Left ventricle myocardium superior (tissue), 1 donor: ENCODE data around the gene B4GALT4. TPM values are rescaled to one million over a fixed set of nuclear protein-coding genes. Genes with fewer than 3 reads are reported as not detected.
A peak's percentile ranks its signal among the peaks of the same experiment; 100 is the strongest.

ENCODE experiments used
- ATAC-seq: fragments of 200-7000 bp; cut with Tn5 transposase; one replicate; pipeline ENCODE4 v1.9.1; 2020; ENCODE audit warnings: mild to moderate bottlenecking, moderate library complexity
- DNase-seq: peaks from one replicate; pipeline ENCODE4 v3.0.0-alpha.2; 2020
- intact Hi-C: fragments of 100-400 bp; cut with micrococcal nuclease; formaldehyde crosslinking; loops from one replicate; pipeline ENCODE4 v1.11.0; 2022
- total RNA-seq: library from RNA; stranded (reverse); fragmentation: NEBNext Ultra II Directional; extraction: Animal tissue kit (Norgen Biotek cat#: 25700); gene quantifications from one replicate; pipeline ENCODE4 v1.2.1, GENCODE V29; 2021
- donor health status: DM: no; HTN: yes; CAD: no; lungs with severe emphysema.

The B4GALT4 gene
- total RNA-seq, 1 donor from 2014 or later, result 11.8 TPM

GRCh38 chr3:119211803-119212202 is 28.9 kb downstream of the B4GALT4 start:
- ATAC-seq (no peak), DNase-seq (no peak)
- intact Hi-C loops, result no loop called here

GRCh38 chr3:119211193-119211592 is 29.5 kb downstream of the B4GALT4 start:
- DNase-seq (no peak), ATAC-seq (no peak)
- intact Hi-C loops, result no loop called here

- no peak for ATAC-seq
- intact Hi-C loops, result no loop called here
These were observed 33.2 kb downstream of the B4GALT4 start for GRCh38 chr3:119207512-119207875.

GRCh38 chr3:119206611-119207511 is 33.8 kb downstream of the B4GALT4 start:
- ATAC-seq (peak; percentile 84), DNase-seq (peak; percentile 50)
- intact Hi-C loops, result no loop called here

More at GRCh38 chr3:119207512-119207875, 33.2 kb downstream of the B4GALT4 start:
- no peak for DNase-seq

GRCh38 chr3:119205685-119206084 is 35.0 kb downstream of the B4GALT4 start:
- no peak for ATAC-seq

GRCh38 chr3:119205209-119205608 is 35.5 kb downstream of the B4GALT4 start:
- no peak for ATAC-seq
- intact Hi-C loops, result no loop called here

More at GRCh38 chr3:119205685-119206084, 35.0 kb downstream of the B4GALT4 start:
- no peak for DNase-seq
- intact Hi-C loops, result no loop called here

GRCh38 chr3:119195911-119196310 is 44.8 kb downstream of the B4GALT4 start:
- intact Hi-C loops, result no loop called here
- DNase-seq (no peak), ATAC-seq (no peak)

More at GRCh38 chr3:119205209-119205608, 35.5 kb downstream of the B4GALT4 start:
- DNase-seq, result no peak

- intact Hi-C loops, result no loop called here
These were observed 45.6 kb downstream of the B4GALT4 start for GRCh38 chr3:119195151-119195476.

GRCh38 chr3:119194237-119195150 is 46.2 kb downstream of the B4GALT4 start:
- DNase-seq (no peak), ATAC-seq (no peak)
- intact Hi-C loops, result no loop called here

More at GRCh38 chr3:119195151-119195476, 45.6 kb downstream of the B4GALT4 start:
- no peak for ATAC-seq
- no peak for DNase-seq

GRCh38 chr3:119191800-119192199 is 48.9 kb downstream of the B4GALT4 start:
- ATAC-seq, result no peak
- intact Hi-C loops, result no loop called here
- no peak for DNase-seq

- intact Hi-C loops, result no loop called here
- DNase-seq, result no peak
- ATAC-seq, result no peak
These were observed 53.4 kb downstream of the B4GALT4 start for GRCh38 chr3:119187266-119187665.

- DNase-seq (no peak), ATAC-seq (no peak)
- intact Hi-C loops, result no loop called here
These were observed 55.7 kb downstream of the B4GALT4 start for GRCh38 chr3:119184796-119185570.

GRCh38 chr3:119184111-119184510 is 56.6 kb downstream of the B4GALT4 start:
- intact Hi-C loops, result no loop called here
- DNase-seq (no peak), ATAC-seq (no peak)

GRCh38 chr3:119181765-119182164 is 58.9 kb downstream of the B4GALT4 start:
- no peak for ATAC-seq
- intact Hi-C loops, result no loop called here

GRCh38 chr3:119177321-119177720 is 63.4 kb downstream of the B4GALT4 start:
- DNase-seq, result no peak
- no peak for ATAC-seq
- intact Hi-C loops, result no loop called here

More at GRCh38 chr3:119181765-119182164, 58.9 kb downstream of the B4GALT4 start:
- no peak for DNase-seq

GRCh38 chr3:119176778-119177177 is 63.9 kb downstream of the B4GALT4 start:
- ATAC-seq (no peak), DNase-seq (no peak)
- intact Hi-C loops, result no loop called here

GRCh38 chr3:119175872-119176756 is 64.6 kb downstream of the B4GALT4 start:
- intact Hi-C loops, result no loop called here
- no peak for ATAC-seq
- no peak for DNase-seq

GRCh38 chr3:119173325-119173724 is 67.4 kb downstream of the B4GALT4 start, which contains the start of gene UPK1B:
UPK1B (plus strand) TSS chr3:119173598; CDS start chr3:119186742, 13,144 bp downstream.
- intact Hi-C loops, result no loop called here
- no peak for ATAC-seq
- no peak for DNase-seq
